Activated CD4-positive, CD25-positive, alpha-beta regulatory T cell (primary cell): ENCODE measurements around the gene SKAP1.
A peak's percentile ranks its signal among the peaks of the same experiment; 100 is the strongest.
"Not testable (repeated sequence)": the region's sequence is repeated elsewhere in the genome, so short reads cannot be mapped to it uniquely, and the experiment has no call there.

Experiments used
- DNase-seq, 4 experiments: peaks; one replicate each; lab custom pipeline; 2025; lab: John Stamatoyannopoulos, UW

The SKAP1 gene

GRCh38 chr17:48449335-48449734, 19.3 kb upstream of the SKAP1 start:
- DNase-seq = not testable (repeated sequence)

- no peak for DNase-seq
Observed at GRCh38 chr17:48445248-48445620, 15.2 kb upstream of the SKAP1 start.

GRCh38 chr17:48444516-48445247, 14.7 kb upstream of the SKAP1 start:
- no peak for DNase-seq

- no peak for DNase-seq
Observed at GRCh38 chr17:48443712-48444111, 13.7 kb upstream of the SKAP1 start.

GRCh38 chr17:48442819-48443218, 12.8 kb upstream of the SKAP1 start:
- no peak for DNase-seq

GRCh38 chr17:48441862-48442261, 11.8 kb upstream of the SKAP1 start:
- no peak for DNase-seq

- peak in 1 of 4 experiments; percentile 6 for DNase-seq
Observed at GRCh38 chr17:48441231-48441711, 11.3 kb upstream of the SKAP1 start.

- DNase-seq = no peak
Observed at GRCh38 chr17:48440669-48441068, 10.7 kb upstream of the SKAP1 start.

- peak in 2 of 4 experiments; percentile 18 to 33 for DNase-seq
Observed at GRCh38 chr17:48439875-48440505, 10.0 kb upstream of the SKAP1 start.

- DNase-seq = no peak
Observed at GRCh38 chr17:48439110-48439850, 9.3 kb upstream of the SKAP1 start.

- DNase-seq = no peak
Observed at GRCh38 chr17:48438516-48439061, 8.6 kb upstream of the SKAP1 start.

- no peak for DNase-seq
Observed at GRCh38 chr17:48433896-48434295, 3.9 kb upstream of the SKAP1 start.

GRCh38 chr17:48432820-48433775, 3.1 kb upstream of the SKAP1 start:
- no peak for DNase-seq

GRCh38 chr17:48429156-48429555, 858 bp downstream of the SKAP1 start:
- DNase-seq = no peak

- DNase-seq = peak; percentile 27 to 55 (median 32)
Observed at GRCh38 chr17:48427598-48427997, 2.4 kb downstream of the SKAP1 start.

- DNase-seq = no peak
Observed at GRCh38 chr17:48426761-48427500, 3.1 kb downstream of the SKAP1 start.

GRCh38 chr17:48426019-48426665, 3.9 kb downstream of the SKAP1 start:
- DNase-seq = no peak

GRCh38 chr17:48422060-48422459, 8.0 kb downstream of the SKAP1 start:
- DNase-seq = not testable (repeated sequence)

GRCh38 chr17:48420823-48421222, 9.2 kb downstream of the SKAP1 start:
- DNase-seq = no peak

- DNase-seq = no peak
Observed at GRCh38 chr17:48416971-48417370, 13.0 kb downstream of the SKAP1 start.
